ENCODE results near the gene SLPI. TPM values are rescaled to one million over a fixed set of nuclear protein-coding genes. Genes with fewer than 3 reads are reported as not detected.

The SLPI gene
- total RNA-seq, 2 experiments from 2014 or later, result not detected

GRCh38 chr20:45209924-45210323, 44.4 kb downstream of the SLPI start:
- Histone ChIP-seq H2AFZ (ENCODE audit: low read length) (no peak overlapping the region), H3K9me2 (ENCODE audit: insufficient read depth, low read length) (no peaks in the 10 kb centered on the region), H3K4me2 (ENCODE audit: low read length) (no peak overlapping the region), H3K4me1 (ENCODE audit: insufficient read depth, low read length, poor library complexity, severe bottlenecking) (no peaks in the 10 kb centered on the region), H3K4me3 (ENCODE audit: low read depth, low read length, poor library complexity, severe bottlenecking) (no peak overlapping the region), H3K9me3 (ENCODE audit: low read length) (no peaks in the 10 kb centered on the region), H3K27ac (ENCODE audit: low read depth, low read length, poor library complexity, severe bottlenecking) (no peak overlapping the region), H3K79me2 (ENCODE audit: insufficient read depth, low read depth, low read length) (no peaks in the 10 kb centered on the region), H4K20me1 (ENCODE audit: insufficient read depth, low read length) (no peaks in the 10 kb centered on the region), H3K36me3 (ENCODE audit: insufficient read depth, low read length) (no peaks in the 10 kb centered on the region)
- intact Hi-C loops (cut with micrococcal nuclease; ENCODE audit: unreplicated experiment), result loop anchor here (10.0 kb wide), 2 partner anchors 65 to 695 kb away; no protein-coding TSS in a partner anchor
- POLR2A ChIA-PET, result no interaction called here
- CTCF ChIA-PET (ENCODE audit: unreplicated experiment), result no interaction called here
- BruUV-seq (replicated peaks), result no TSS peak
- TF ChIP-seq CTCF (conservative IDR thresholded peaks at IDR 0.05; ENCODE audit: low read length) (no peak), EZH2phosphoT487 (IDR thresholded peaks at IDR 0.05; ENCODE audit: borderline replicate concordance, low read depth, low read length) (no peak)
- no peak for DNase-seq (ENCODE audit: low spot score)

- DNase-seq (ENCODE audit: low spot score), result no peak
These were observed 47.6 kb downstream of the SLPI start, which contains the start of gene SEMG1 for GRCh38 chr20:45206725-45207124. TSS of gene SEMG1 (plus strand) at chr20:45207033. CDS start at chr20:45207054, 21 bp downstream.

More at GRCh38 chr20:45206725-45207124, 47.6 kb downstream of the SLPI start, which contains the start of gene SEMG1:
- H3K9me2 ChIP-seq (ENCODE audit: insufficient read depth, low read length), result no peaks in the 10 kb centered on the region
- H2AFZ ChIP-seq (ENCODE audit: low read length), result no peak within 1 kb of the TSS
- POLR2A ChIA-PET, result no interaction called here
- H3K79me2 ChIP-seq (ENCODE audit: insufficient read depth, low read depth, low read length), result no peaks in the 10 kb centered on the region
- CTCF ChIA-PET (ENCODE audit: unreplicated experiment), result no interaction called here
- no peaks in the 10 kb centered on the region for H4K20me1 ChIP-seq (ENCODE audit: insufficient read depth, low read length)
- H3K36me3 ChIP-seq (ENCODE audit: insufficient read depth, low read length), result no peaks in the 10 kb centered on the region
- no peak within 1 kb of the TSS for H3K4me2 ChIP-seq (ENCODE audit: low read length)
- H3K4me3 ChIP-seq (ENCODE audit: low read depth, low read length, poor library complexity, severe bottlenecking), result no peak within 1 kb of the TSS
- intact Hi-C loops (cut with micrococcal nuclease; ENCODE audit: unreplicated experiment), result loop anchor here (10.0 kb wide), 1 partner anchor 62 kb away; no protein-coding TSS in a partner anchor
- no peak for TF ChIP-seq CTCF (conservative IDR thresholded peaks at IDR 0.05; ENCODE audit: low read length)
- no peak for TF ChIP-seq EZH2phosphoT487 (IDR thresholded peaks at IDR 0.05; ENCODE audit: borderline replicate concordance, low read depth, low read length)
- no peaks in the 10 kb centered on the region for H3K9me3 ChIP-seq (ENCODE audit: low read length)
- H3K27ac ChIP-seq (ENCODE audit: low read depth, low read length, poor library complexity, severe bottlenecking), result no peak within 1 kb of the TSS
- H3K4me1 ChIP-seq (ENCODE audit: insufficient read depth, low read length, poor library complexity, severe bottlenecking), result no peaks in the 10 kb centered on the region
- no TSS peak for BruUV-seq (replicated peaks)

Other genes starting within 250 kb of the SLPI start
- gene KCNS1, start 153.4 kb downstream of the SLPI start, total RNA-seq (2014; rRNA removed; shearing (Covaris generic)), result not detected in 2 replicates
- gene KCNS1, start 153.4 kb downstream of the SLPI start, total RNA-seq (2022), result not detected in 2 replicates
- not detected in 2 replicates for gene WFDC5, start 139.4 kb downstream of the SLPI start, total RNA-seq (2014; rRNA removed; shearing (Covaris generic))
- gene WFDC5, start 139.4 kb downstream of the SLPI start, total RNA-seq (2022), result not detected in 2 replicates
- gene WFDC12, start 130.1 kb downstream of the SLPI start, total RNA-seq (2014; rRNA removed; shearing (Covaris generic)), result not detected in 2 replicates
- gene WFDC12, start 130.1 kb downstream of the SLPI start, total RNA-seq (2022), result not detected in 2 replicates
- not detected in 2 replicates for gene PI3, start 79.7 kb downstream of the SLPI start, total RNA-seq (2014; rRNA removed; shearing (Covaris generic))
- not detected in 2 replicates for gene PI3, start 79.7 kb downstream of the SLPI start, total RNA-seq (2022)
- not detected in 2 replicates for gene SEMG1, start 47.5 kb downstream of the SLPI start, total RNA-seq (2014; rRNA removed; shearing (Covaris generic))
- gene SEMG1, start 47.5 kb downstream of the SLPI start, total RNA-seq (2022), result not detected in 2 replicates
- not detected in 2 replicates for gene SEMG2, start 33.2 kb downstream of the SLPI start, total RNA-seq (2014; rRNA removed; shearing (Covaris generic))
- not detected in 2 replicates for gene SEMG2, start 33.2 kb downstream of the SLPI start, total RNA-seq (2022)
- not detected in 2 replicates for gene RBPJL, start 52.3 kb upstream of the SLPI start, total RNA-seq (2014; rRNA removed; shearing (Covaris generic))
- gene RBPJL, start 52.3 kb upstream of the SLPI start, total RNA-seq (2022), result not detected in 2 replicates
- gene MATN4, start 53.7 kb upstream of the SLPI start, total RNA-seq (2014; rRNA removed; shearing (Covaris generic)), result 0.38 TPM in 1 of 2 replicates, not detected in the other
- 0.24 TPM in 1 of 2 replicates, not detected in the other for gene MATN4, start 53.7 kb upstream of the SLPI start, total RNA-seq (2022)
- gene SDC4, start 93.9 kb upstream of the SLPI start, total RNA-seq (2014; rRNA removed; shearing (Covaris generic)), result not detected in 2 replicates
- gene SDC4, start 93.9 kb upstream of the SLPI start, total RNA-seq (2022), result not detected in 2 replicates
- 22.3 and 37.6 TPM in 2 replicates for gene SYS1, start 108.6 kb upstream of the SLPI start, total RNA-seq (2014; rRNA removed; shearing (Covaris generic))
- gene SYS1, start 108.6 kb upstream of the SLPI start, total RNA-seq (2022), result 8.6 and 9.6 TPM in 2 replicates
- not detected in 2 replicates for gene TP53TG5, start 123.8 kb upstream of the SLPI start, total RNA-seq (2014; rRNA removed; shearing (Covaris generic))
- not detected in 2 replicates for gene TP53TG5, start 123.8 kb upstream of the SLPI start, total RNA-seq (2022)
- gene DBNDD2, start 153.7 kb upstream of the SLPI start, total RNA-seq (2014; rRNA removed; shearing (Covaris generic)), result 0.57 TPM in 1 of 2 replicates, not detected in the other
- gene DBNDD2, start 153.7 kb upstream of the SLPI start, total RNA-seq (2022), result not detected in 2 replicates
- 75.7 and 104 TPM in 2 replicates for gene PIGT, start 161.6 kb upstream of the SLPI start, total RNA-seq (2014; rRNA removed; shearing (Covaris generic))
- 79.4 and 89.2 TPM in 2 replicates for gene PIGT, start 161.6 kb upstream of the SLPI start, total RNA-seq (2022)
- gene WFDC2, start 215.2 kb upstream of the SLPI start, total RNA-seq (2014; rRNA removed; shearing (Covaris generic)), result 4.4 TPM in 1 of 2 replicates, not detected in the other
- gene WFDC2, start 215.2 kb upstream of the SLPI start, total RNA-seq (2022), result 0.46 TPM in 1 of 2 replicates, not detected in the other

Measured in OCI-LY7 (cell line).